T-helper 17 cell (primary cell): ENCODE results near the gene MBD4. TPM values are rescaled to one million over a fixed set of nuclear protein-coding genes. Genes with fewer than 3 reads are reported as not detected.

Experiments
- ATAC-seq: fragments of 150-1000 bp; cut with Tn5 transposase; 2 replicates; pipeline ENCODE4 v1.10.0; 2021; ENCODE audit warnings: mild to moderate bottlenecking, moderate library complexity
- DNase-seq, 3 donors: peaks; one replicate each; pipeline versions ENCODE4 v3.0.0 to v3.0.0-alpha.2; 2020 to 2021
- H3K9me3 ChIP-seq: one replicate; pipeline ENCODE4 v1.7.0; 2013; ENCODE audit warnings: low read length, mild to moderate bottlenecking; ENCODE audit not compliant: control insufficient read depth, poor library complexity, severe bottlenecking
- H3K27ac Mint-ChIP-seq: one replicate; pipeline ENCODE4 v1.8.0; 2022; ENCODE audit warnings: mild to moderate bottlenecking, moderate library complexity, mixed read lengths
- H3K27me3 Mint-ChIP-seq: one replicate; pipeline ENCODE4 v1.8.0; 2022; ENCODE audit warnings: mixed read lengths
- H3K36me3 Mint-ChIP-seq: one replicate; pipeline ENCODE4 v1.8.0; 2022; ENCODE audit warnings: low read depth, mixed read lengths
- H3K4me1 Mint-ChIP-seq: one replicate; pipeline ENCODE4 v1.8.0; 2022; ENCODE audit warnings: mild to moderate bottlenecking, mixed read lengths
- H3K4me3 Mint-ChIP-seq: one replicate; pipeline ENCODE4 v1.8.0; 2022; ENCODE audit warnings: mild to moderate bottlenecking, moderate library complexity, mixed read lengths
- total RNA-seq, 4 donors: library from RNA in 2 of 4; stranded (reverse) in 2 of 4; gene quantifications; one replicate each; pipeline ENCODE4 v1.2.3 and lab custom pipeline; 2022 to 2026

Gene MBD4
- total RNA-seq, 2 donors from 2014 or later: 44.7 to 49.4 TPM

GRCh38 chr3:129460155-129460554, 20.4 kb upstream of the MBD4 start:
- DNase-seq: no peak
- no peaks in the 10 kb centered on the region for H3K9me3 ChIP-seq
- Mint-ChIP-seq H3K4me3 (no peak overlapping the region), H3K4me1 (peaks cover 7% of the 10 kb centered on the region), H3K36me3 (peaks cover 6% of the 10 kb centered on the region), H3K27ac (peak overlapping the region; percentile 41), H3K27me3 (no peaks in the 10 kb centered on the region)
- no peak for ATAC-seq

DNA sequence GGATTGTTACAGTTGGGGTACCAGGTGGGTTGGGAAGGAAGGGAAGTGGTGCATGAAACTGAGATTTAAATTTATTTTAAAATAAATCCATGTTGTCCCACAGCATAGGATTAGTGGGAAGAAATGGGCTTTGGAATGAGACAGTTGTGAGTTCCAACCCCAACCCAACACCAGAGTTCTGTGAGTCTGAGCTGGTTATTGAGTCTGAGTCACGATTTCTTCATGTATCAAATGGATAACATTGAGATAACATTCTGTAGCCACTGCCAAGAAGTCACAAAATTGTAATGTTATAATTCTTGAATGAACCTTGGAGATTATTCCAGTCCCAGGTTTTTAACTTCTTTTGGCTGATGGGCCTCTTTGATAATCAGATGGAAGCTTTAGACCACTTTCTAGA, 14.0 kb upstream of the MBD4 start:
- no peaks in the 10 kb centered on the region for H3K9me3 ChIP-seq
- ATAC-seq (no peak), DNase-seq (no peak)
- Mint-ChIP-seq H3K36me3 (peaks cover 16% of the 10 kb centered on the region), H3K4me3 (no peak overlapping the region), H3K4me1 (peaks cover 12% of the 10 kb centered on the region), H3K27me3 (no peaks in the 10 kb centered on the region), H3K27ac (no peak overlapping the region)

- ATAC-seq (no peak), DNase-seq (no peak)
- peaks cover 12% of the 10 kb centered on the region for H3K4me1 Mint-ChIP-seq
- H3K9me3 ChIP-seq: no peaks in the 10 kb centered on the region
- H3K27ac Mint-ChIP-seq: no peak overlapping the region
- no peaks in the 10 kb centered on the region for H3K27me3 Mint-ChIP-seq
- H3K4me3 Mint-ChIP-seq: no peak overlapping the region
- peaks cover 16% of the 10 kb centered on the region for H3K36me3 Mint-ChIP-seq
Observed at GRCh38 chr3:129449279-129450115, 9.7 kb upstream of the MBD4 start.

DNA sequence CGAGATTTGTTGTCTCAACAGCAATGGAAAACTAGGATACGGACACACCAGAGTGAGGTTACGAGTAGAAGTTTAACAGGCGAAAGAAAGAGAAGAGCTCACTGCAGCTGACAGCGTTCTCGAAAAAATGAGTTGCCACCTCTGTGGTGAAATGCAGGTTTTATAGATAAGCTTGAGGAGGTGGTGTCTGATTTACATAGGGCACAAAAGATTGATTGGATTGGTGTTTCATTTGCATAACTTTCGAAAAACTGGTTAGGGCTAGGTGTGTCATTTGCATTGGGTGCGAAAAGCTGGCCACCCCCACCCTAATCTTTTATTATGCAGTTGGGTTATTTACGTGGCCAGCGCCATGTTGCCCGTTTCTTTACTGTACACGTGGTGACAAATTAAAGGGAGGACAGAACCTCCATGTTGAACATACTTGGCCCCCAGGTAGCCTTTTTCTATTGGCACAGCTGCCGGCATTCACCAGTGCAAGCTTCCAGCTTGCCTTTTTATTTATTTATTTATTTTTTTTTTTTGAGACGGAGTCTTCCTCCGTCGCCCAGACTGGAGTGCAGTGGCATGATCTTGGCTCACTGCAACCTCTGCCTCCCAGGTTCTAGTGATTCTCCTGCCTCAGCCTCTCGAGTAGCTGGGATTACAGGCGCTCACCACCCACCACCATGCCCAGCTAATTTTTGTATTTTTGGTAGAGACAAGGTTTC, 8.6 kb upstream of the MBD4 start:
- Mint-ChIP-seq H3K4me3 (no peak overlapping the region), H3K27me3 (no peaks in the 10 kb centered on the region), H3K27ac (no peak overlapping the region), H3K4me1 (peaks cover 14% of the 10 kb centered on the region), H3K36me3 (peaks cover 13% of the 10 kb centered on the region)
- ATAC-seq (no peak), DNase-seq (no peak)
- no peaks in the 10 kb centered on the region for H3K9me3 ChIP-seq

- Mint-ChIP-seq H3K4me1 (peaks cover 17% of the 10 kb centered on the region), H3K4me3 (no peak overlapping the region), H3K36me3 (peaks cover 3% of the 10 kb centered on the region), H3K27me3 (no peaks in the 10 kb centered on the region), H3K27ac (no peak overlapping the region)
- DNase-seq: no peak
- no peak for ATAC-seq
- no peaks in the 10 kb centered on the region for H3K9me3 ChIP-seq
Observed at GRCh38 chr3:129446926-129447325, 7.2 kb upstream of the MBD4 start.

DNA sequence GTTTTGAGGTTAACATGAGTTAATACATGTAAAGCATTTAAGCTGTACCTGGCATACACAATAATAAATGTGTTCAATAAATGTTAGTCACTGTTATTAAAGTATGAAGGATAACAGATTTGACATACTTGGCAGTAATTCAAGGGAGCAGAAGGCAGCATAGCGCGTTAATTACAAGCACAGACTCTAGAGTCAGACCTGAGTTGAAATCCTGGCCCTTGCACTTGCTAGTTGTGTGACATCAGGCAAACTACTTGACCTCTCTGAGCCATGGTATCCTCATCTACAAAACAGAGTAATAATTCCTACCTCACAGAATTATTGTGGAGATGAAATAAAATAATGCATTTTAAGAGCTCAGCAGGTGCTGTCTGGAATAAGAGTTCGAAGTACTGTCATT, 5.7 kb upstream of the MBD4 start:
- Mint-ChIP-seq H3K4me1 (peaks cover 24% of the 10 kb centered on the region), H3K4me3 (no peak overlapping the region), H3K27ac (no peak overlapping the region), H3K27me3 (no peaks in the 10 kb centered on the region), H3K36me3 (peaks cover 2% of the 10 kb centered on the region)
- no peaks in the 10 kb centered on the region for H3K9me3 ChIP-seq
- DNase-seq: no peak
- ATAC-seq: no peak

- no peak for DNase-seq
- H3K27me3 Mint-ChIP-seq: no peaks in the 10 kb centered on the region
- peak overlapping the region; percentile 95 for H3K27ac Mint-ChIP-seq
- H3K4me3 Mint-ChIP-seq: peak overlapping the region; percentile 69
- H3K9me3 ChIP-seq: no peaks in the 10 kb centered on the region
- peaks cover 33% of the 10 kb centered on the region for H3K4me1 Mint-ChIP-seq
- no peaks in the 10 kb centered on the region for H3K36me3 Mint-ChIP-seq
- no peak for ATAC-seq
Observed at GRCh38 chr3:129442947-129443346, 3.2 kb upstream of the MBD4 start.

DNA sequence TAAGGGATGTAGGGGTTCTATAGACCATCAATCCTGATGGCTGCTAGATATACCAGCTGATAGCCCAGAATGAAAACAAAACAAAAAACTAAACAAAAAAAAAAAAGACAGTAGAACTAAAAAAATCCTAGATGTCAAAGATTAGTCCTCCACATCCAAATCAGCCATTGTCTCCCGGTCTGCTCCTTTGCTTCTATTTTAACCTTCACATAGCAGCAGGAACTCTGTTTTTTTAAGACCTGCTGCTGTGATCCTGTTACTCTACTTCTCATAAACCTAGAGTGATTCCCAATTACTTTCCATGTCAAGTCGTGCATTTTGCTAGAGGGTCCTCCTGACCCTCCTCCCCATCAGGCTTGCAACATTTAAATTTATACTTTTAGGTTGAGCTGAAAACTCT, 2.7 kb upstream of the MBD4 start:
- Mint-ChIP-seq H3K4me1 (peaks cover 38% of the 10 kb centered on the region), H3K4me3 (peak overlapping the region; percentile 69)

DNA sequence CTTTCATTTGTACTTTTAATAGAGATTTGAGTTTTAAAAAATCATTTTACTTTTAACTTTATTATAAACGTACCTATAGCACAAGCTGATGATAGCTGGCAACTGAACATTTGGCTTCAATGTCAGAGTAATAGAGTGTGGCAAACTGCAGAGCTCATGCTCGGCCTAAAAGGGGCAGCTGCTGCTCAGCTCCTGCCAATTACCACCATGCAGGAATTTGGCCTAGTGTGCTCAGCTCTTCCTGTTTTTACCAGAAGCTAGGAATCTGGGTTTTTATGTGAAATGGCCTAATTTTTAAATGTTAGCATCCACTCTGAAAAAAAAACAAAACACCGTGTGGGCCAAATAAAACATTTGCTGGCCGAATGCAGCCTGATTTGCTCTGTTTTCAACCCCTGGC, 2.0 kb upstream of the MBD4 start:
- Mint-ChIP-seq H3K4me3 (no peak overlapping the region), H3K4me1 (peaks cover 42% of the 10 kb centered on the region), H3K36me3 (no peaks in the 10 kb centered on the region), H3K27ac (peak overlapping the region; percentile 95), H3K27me3 (no peaks in the 10 kb centered on the region)
- DNase-seq (no peak), ATAC-seq (no peak)
- no peaks in the 10 kb centered on the region for H3K9me3 ChIP-seq

More for the DNA sequence above, 2.7 kb upstream of the MBD4 start:
- Mint-ChIP-seq H3K27ac (peak overlapping the region; percentile 95), H3K36me3 (no peaks in the 10 kb centered on the region), H3K27me3 (no peaks in the 10 kb centered on the region)
- H3K9me3 ChIP-seq: no peaks in the 10 kb centered on the region
- ATAC-seq (no peak), DNase-seq (no peak)

DNA sequence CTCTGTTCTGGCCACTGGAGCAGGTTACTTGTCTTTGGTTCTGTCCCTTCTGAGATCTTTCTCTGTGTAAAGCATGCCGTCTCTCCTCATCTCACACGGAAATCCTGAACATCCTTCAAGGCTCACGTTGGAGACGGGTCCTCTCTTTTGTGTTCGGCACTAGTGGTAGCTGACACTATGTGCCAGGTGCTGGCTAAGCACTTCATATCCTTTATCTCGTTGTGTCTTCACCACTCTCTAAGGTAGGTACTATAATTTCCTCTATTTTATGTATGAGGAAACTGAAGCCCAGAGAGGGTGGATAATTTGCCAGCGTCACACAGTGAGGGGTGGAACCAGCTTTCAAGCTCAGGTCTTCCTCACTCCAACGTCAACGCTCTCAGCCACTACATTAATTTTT, 1.5 kb upstream of the MBD4 start:
- Mint-ChIP-seq H3K4me3 (peak overlapping the region; percentile 93), H3K27me3 (no peaks in the 10 kb centered on the region), H3K27ac (peak overlapping the region; percentile 95), H3K4me1 (peaks cover 47% of the 10 kb centered on the region), H3K36me3 (no peaks in the 10 kb centered on the region)
- DNase-seq: no peak
- no peak for ATAC-seq
- H3K9me3 ChIP-seq: no peaks in the 10 kb centered on the region

GRCh38 chr3:129440618-129441190, 956 bp upstream of the MBD4 start:
- Mint-ChIP-seq H3K27ac (peak overlapping the region; percentile 95), H3K4me3 (peak overlapping the region; percentile 93), H3K4me1 (peaks cover 49% of the 10 kb centered on the region), H3K27me3 (no peaks in the 10 kb centered on the region), H3K36me3 (no peaks in the 10 kb centered on the region)
- ATAC-seq: no peak
- no peaks in the 10 kb centered on the region for H3K9me3 ChIP-seq
- no peak for DNase-seq

DNA sequence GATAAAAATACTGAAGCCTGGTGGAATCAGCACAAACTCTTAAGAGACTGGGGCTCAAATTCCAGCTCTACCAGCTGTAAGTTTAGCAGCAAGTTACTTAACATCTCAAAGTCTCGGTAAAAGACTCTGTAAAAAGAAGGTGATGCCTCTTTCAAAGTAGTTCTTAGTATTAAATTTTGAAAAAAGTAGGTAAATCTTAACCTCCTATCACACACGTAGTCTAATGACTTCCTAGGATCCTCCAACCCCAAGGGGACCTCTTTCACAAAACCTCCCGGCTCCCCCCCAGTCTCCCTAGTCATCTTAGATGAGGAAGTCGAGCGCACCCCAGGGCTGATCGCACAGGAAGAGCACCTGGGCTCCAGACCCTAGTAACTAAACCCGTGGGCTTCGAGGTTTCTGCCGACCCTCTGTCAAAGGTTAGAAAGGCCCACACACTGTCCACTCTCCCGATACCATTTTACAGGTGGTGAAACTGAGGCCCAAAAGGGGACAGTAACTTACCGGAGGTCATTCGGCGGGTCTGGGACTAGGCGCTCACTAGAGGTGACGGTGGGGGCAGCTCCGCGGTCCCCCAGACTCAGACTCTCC, 427 bp downstream of the MBD4 start:
- peak; percentile 15 to 29 (median 27) for DNase-seq
- H3K9me3 ChIP-seq: no peaks in the 10 kb centered on the region
- no peak for ATAC-seq
- H3K27ac Mint-ChIP-seq: peak overlapping the region; percentile 95
- H3K4me1 Mint-ChIP-seq: peaks cover 54% of the 10 kb centered on the region
- H3K27me3 Mint-ChIP-seq: no peaks in the 10 kb centered on the region
- peak overlapping the region; percentile 93 for H3K4me3 Mint-ChIP-seq
- no peaks in the 10 kb centered on the region for H3K36me3 Mint-ChIP-seq

DNA sequence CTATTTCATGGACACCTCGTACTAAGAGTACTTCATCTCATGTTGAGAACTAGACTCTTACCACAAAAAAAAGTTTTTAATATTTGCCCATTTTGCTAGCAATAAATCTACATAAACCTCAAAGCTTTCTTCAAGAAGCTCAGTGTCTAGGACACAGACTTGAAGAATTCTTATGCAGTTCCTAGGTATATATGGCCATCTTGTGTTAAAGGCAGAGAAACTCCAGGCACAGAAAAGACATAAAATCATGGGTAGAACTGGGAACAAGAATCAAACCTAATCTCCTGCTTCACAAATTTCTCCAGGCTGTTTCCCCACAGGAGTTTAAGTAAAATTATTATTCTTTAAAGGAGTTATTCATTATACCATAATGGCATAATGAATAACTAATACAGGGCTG, 4.4 kb downstream of the MBD4 start:
- Mint-ChIP-seq H3K4me1 (peaks cover 33% of the 10 kb centered on the region), H3K4me3 (peak overlapping the region; percentile 31)

More for the DNA sequence above, 4.4 kb downstream of the MBD4 start:
- DNase-seq (no peak), ATAC-seq (no peak)
- no peaks in the 10 kb centered on the region for H3K27me3 Mint-ChIP-seq
- peak overlapping the region; percentile 16 for H3K27ac Mint-ChIP-seq
- H3K36me3 Mint-ChIP-seq: no peaks in the 10 kb centered on the region
- H3K9me3 ChIP-seq: no peaks in the 10 kb centered on the region
